DOHH2 (cell line): ENCODE data around the gene XIRP2.

ENCODE experiments used
- H3F3A ChIP-seq: fragments of 200-600 bp; sonication (generic), shearing (Covaris generic); 2 replicates; pipeline ENCODE4 v1.6.0; 2016; ENCODE audit warnings: antibody characterized with exemption, mild to moderate bottlenecking; ENCODE audit not compliant: control insufficient read depth, insufficient read depth
- H3K27ac ChIP-seq: fragments of 200-600 bp; sonication (generic); 2 replicates; pipeline ENCODE4 v1.5.1; 2014; ENCODE audit warnings: low read depth, mild to moderate bottlenecking, low read length, moderate library complexity
- H3K27me3 ChIP-seq: fragments of 200-600 bp; sonication (generic); 2 replicates; pipeline ENCODE4 v1.6.1; 2014; ENCODE audit warnings: mild to moderate bottlenecking, low read length, mixed read lengths; ENCODE audit not compliant: control insufficient read depth
- H3K36me3 ChIP-seq: fragments of 200-600 bp; sonication (generic); 2 replicates; pipeline ENCODE4 v1.6.1; 2014; ENCODE audit warnings: mild to moderate bottlenecking, low read length, moderate library complexity, mixed read lengths; ENCODE audit not compliant: control insufficient read depth
- H3K4me1 ChIP-seq: fragments of 200-600 bp; sonication (generic); 2 replicates; pipeline ENCODE4 v1.6.1; 2014; ENCODE audit warnings: mild to moderate bottlenecking, low read length, mixed read lengths; ENCODE audit not compliant: control insufficient read depth
- H3K4me2 ChIP-seq: fragments of 200-600 bp; sonication (generic); 2 replicates; pipeline ENCODE4 v1.6.0; 2014; ENCODE audit warnings: mild to moderate bottlenecking, low read length, moderate library complexity
- H3K4me3 ChIP-seq: fragments of 200-600 bp; sonication (generic); 2 replicates; pipeline ENCODE4 v1.5.1; 2014; ENCODE audit warnings: mild to moderate bottlenecking, low read length, mixed read lengths
- H3K79me2 ChIP-seq: fragments of 200-600 bp; sonication (generic); 2 replicates; pipeline ENCODE4 v1.6.1; 2014; ENCODE audit warnings: mild to moderate bottlenecking, low read length, mixed read lengths; ENCODE audit not compliant: control insufficient read depth
- H3K9me2 ChIP-seq: fragments of 200-600 bp; sonication (generic); replicated peaks from 2 replicates; pipeline ENCODE4 v1.6.1; 2014; ENCODE audit warnings: mild to moderate bottlenecking, low read length, mixed read lengths; ENCODE audit not compliant: control insufficient read depth
- H3K9me3 ChIP-seq: fragments of 200-600 bp; sonication (generic); 2 replicates; pipeline ENCODE4 v1.6.1; 2014; ENCODE audit warnings: antibody characterized with exemption, low read length, mixed read lengths; ENCODE audit not compliant: control insufficient read depth, insufficient read depth
- H4K20me1 ChIP-seq: fragments of 200-600 bp; sonication (generic); 2 replicates; pipeline ENCODE4 v1.6.0; 2014; ENCODE audit warnings: low read depth, mild to moderate bottlenecking, antibody characterized with exemption, low read length, moderate library complexity; ENCODE audit not compliant: control insufficient read depth, insufficient read depth
- CTCF ChIP-seq: fragments of 200-600 bp; sonication (generic); IDR thresholded peaks from one replicate; pipeline ENCODE4 v1.5.1; 2014; ENCODE audit warnings: antibody characterized with exemption, mild to moderate bottlenecking, low read depth, low read length; ENCODE audit not compliant: poor library complexity, severe bottlenecking
- EZH2phosphoT487 ChIP-seq: fragments of 200-600 bp; sonication (generic); IDR thresholded peaks from 2 replicates; pipeline ENCODE4 v1.6.1; 2017; ENCODE audit warnings: borderline replicate concordance, mild to moderate bottlenecking, antibody characterized with exemption, low read length, moderate library complexity, mixed read lengths

The XIRP2 gene

DNA sequence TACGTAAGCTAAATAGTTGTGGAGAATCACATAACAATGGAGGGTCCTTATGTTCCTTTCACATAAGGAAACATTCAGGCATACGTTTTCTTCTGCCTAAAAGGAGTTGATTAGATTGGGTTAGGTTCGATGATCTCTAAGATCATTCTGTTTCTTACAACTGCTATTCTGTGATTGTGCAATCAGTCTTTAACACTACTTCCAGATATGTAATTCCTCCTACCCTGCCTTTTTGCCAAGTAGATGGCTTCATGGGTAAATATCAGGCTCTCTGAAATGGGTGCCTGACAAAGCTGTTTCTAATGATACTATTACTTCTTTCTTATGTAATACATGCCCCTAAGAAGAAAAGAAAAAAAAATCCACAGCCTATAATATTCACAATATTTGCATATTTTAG is 321.5 kb downstream of the XIRP2 start:
- Histone ChIP-seq H3K4me3 (no peak overlapping the region), H3K9me2 (no peaks in the 10 kb centered on the region), H3K79me2 (no peaks in the 10 kb centered on the region), H3K36me3 (no peaks in the 10 kb centered on the region), H3K9me3 (no peaks in the 10 kb centered on the region), H4K20me1 (no peaks in the 10 kb centered on the region), H3K4me2 (no peak overlapping the region), H3K27me3 (no peaks in the 10 kb centered on the region), H3K27ac (no peak overlapping the region), H3K4me1 (no peaks in the 10 kb centered on the region), H3F3A (no peaks in the 10 kb centered on the region)
- no peak for TF ChIP-seq EZH2phosphoT487
- TF ChIP-seq CTCF = no peak

DNA sequence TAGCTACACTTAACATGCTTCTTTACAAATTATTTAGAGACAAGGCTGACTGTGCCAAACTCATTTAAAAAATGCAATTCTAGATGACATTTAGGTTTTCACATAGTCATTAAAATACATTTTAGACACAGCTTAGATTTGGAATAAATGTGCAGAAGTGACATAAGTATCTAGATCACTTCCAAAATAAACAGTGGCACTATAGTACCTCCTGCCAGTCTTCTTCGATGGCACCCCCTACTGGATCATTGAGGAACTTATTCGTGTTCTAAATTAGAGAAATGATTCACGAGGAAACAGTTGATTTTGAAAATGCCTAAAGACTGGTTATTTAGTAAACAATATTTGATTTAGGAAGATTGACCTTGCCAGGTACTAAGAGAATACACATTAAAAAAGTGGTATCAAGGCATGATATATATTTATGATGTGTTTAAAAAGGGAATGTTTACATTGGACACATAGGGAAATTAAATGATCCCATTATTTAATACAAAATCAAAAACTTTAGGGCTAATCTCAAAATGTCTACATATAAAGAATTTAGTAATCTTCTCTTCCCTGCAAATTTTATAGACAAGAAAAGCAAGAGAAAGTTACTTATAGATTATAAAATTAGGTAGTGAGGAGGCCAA is 323.9 kb downstream of the XIRP2 start:
- H3K27ac ChIP-seq = no peak overlapping the region
- H3K27me3 ChIP-seq = no peaks in the 10 kb centered on the region
- H3K79me2 ChIP-seq = no peaks in the 10 kb centered on the region
- peak; percentile 75 for TF ChIP-seq CTCF
- no peak for TF ChIP-seq EZH2phosphoT487
- H3F3A ChIP-seq = no peaks in the 10 kb centered on the region
- H4K20me1 ChIP-seq = no peaks in the 10 kb centered on the region
- no peak overlapping the region for H3K4me3 ChIP-seq
- no peaks in the 10 kb centered on the region for H3K9me2 ChIP-seq
- H3K4me1 ChIP-seq = no peaks in the 10 kb centered on the region
- no peaks in the 10 kb centered on the region for H3K36me3 ChIP-seq
- H3K9me3 ChIP-seq = no peaks in the 10 kb centered on the region
- no peak overlapping the region for H3K4me2 ChIP-seq

- no peaks in the 10 kb centered on the region for H4K20me1 ChIP-seq
- H3F3A ChIP-seq = no peaks in the 10 kb centered on the region
- H3K4me3 ChIP-seq = no peak overlapping the region
- no peaks in the 10 kb centered on the region for H3K79me2 ChIP-seq
- no peak overlapping the region for H3K4me2 ChIP-seq
- no peaks in the 10 kb centered on the region for H3K36me3 ChIP-seq
- no peaks in the 10 kb centered on the region for H3K4me1 ChIP-seq
- no peaks in the 10 kb centered on the region for H3K27me3 ChIP-seq
- no peak for TF ChIP-seq CTCF
- TF ChIP-seq EZH2phosphoT487 = no peak
- H3K9me3 ChIP-seq = no peaks in the 10 kb centered on the region
- H3K27ac ChIP-seq = no peak overlapping the region
- H3K9me2 ChIP-seq = no peaks in the 10 kb centered on the region
Measured at GRCh38 chr2:167215595-167215994, 327.3 kb downstream of the XIRP2 start.
